K562 (cell line): ENCODE results near the gene CTDSP2. TPM values are rescaled to one million over a fixed set of nuclear protein-coding genes. Genes with fewer than 3 reads are reported as not detected.

Experiments used
- EHMT2 ChIP-seq: fragments of 450-650 bp; IDR thresholded peaks from 2 replicates; pipeline ENCODE4 v1.6.1; 2018; ENCODE audit warnings: antibody characterized with exemption
- ETV5 ChIP-seq: sonication (generic); formaldehyde crosslinking; IDR thresholded peaks from 2 replicates; pipeline ENCODE4 v1.4.0; 2020; ENCODE audit warnings: low read depth, mild to moderate bottlenecking, missing genetic modification reagents
- FOS ChIP-seq: IDR thresholded peaks from 3 replicates; pipeline ENCODE4 v1.6.1; 2011; ENCODE audit not compliant: insufficient read length; ENCODE audit errors: extremely low read depth
- HEY1 ChIP-seq: fragments of 250-450 bp; sonication (Bioruptor Pico); IDR thresholded peaks from 2 replicates; pipeline ENCODE4 v1.5.0; 2020; ENCODE audit warnings: mild to moderate bottlenecking, moderate library complexity, borderline replicate concordance
- HNRNPK ChIP-seq: fragments of 200-400 bp; formaldehyde crosslinking; IDR thresholded peaks from one replicate; pipeline ENCODE4 v1.6.1; 2018; ENCODE audit warnings: mild to moderate bottlenecking, low read depth, low read length; ENCODE audit not compliant: poor library complexity, severe bottlenecking
- ILK ChIP-seq: fragments of 450-650 bp; IDR thresholded peaks from 2 replicates; pipeline ENCODE4 v1.6.1; 2016; ENCODE audit warnings: missing genetic modification characterization, low read depth, mild to moderate bottlenecking, missing compliant biosample characterization, moderate library complexity, borderline replicate concordance
- MNT ChIP-seq, 2 experiments: fragments of 450-650 bp; conservative IDR thresholded peaks; 2 replicates each; pipeline ENCODE4 v1.6.1; 2017; ENCODE audit warnings: mild to moderate bottlenecking in 2 of 2, moderate library complexity in 2 of 2
- NFIC ChIP-seq: fragments of 450-650 bp; IDR thresholded peaks from 2 replicates; pipeline ENCODE4 v1.6.1; 2017; ENCODE audit warnings: mild to moderate bottlenecking, inconsistent platforms
- NFRKB ChIP-seq: fragments of 450-650 bp; IDR thresholded peaks from 2 replicates; pipeline ENCODE4 v1.6.1; 2016; ENCODE audit warnings: low read depth
- NFXL1 ChIP-seq: fragments of 450-650 bp; formaldehyde crosslinking; IDR thresholded peaks from 2 replicates; pipeline ENCODE4 v1.4.0; 2021; ENCODE audit warnings: mild to moderate bottlenecking
- NR2C1 ChIP-seq, 2 experiments: fragments of 450-650 bp; IDR thresholded peaks; 2 replicates each; pipeline ENCODE4 v1.6.1; 2017; ENCODE audit warnings: mild to moderate bottlenecking in 2 of 2, antibody characterized with exemption in 1 of 2, inconsistent platforms in 1 of 2, missing compliant biosample characterization in 1 of 2, missing genetic modification characterization in 1 of 2
- PTTG1 ChIP-seq: fragments of 450-650 bp; IDR thresholded peaks from 2 replicates; pipeline ENCODE4 v1.6.1; 2016; ENCODE audit warnings: low read depth, mild to moderate bottlenecking, missing genetic modification characterization, missing compliant biosample characterization
- TEAD4 ChIP-seq, 2 experiments: sonication (generic) in 1 of 2; formaldehyde crosslinking in 1 of 2; IDR thresholded peaks; 2 replicates each; pipeline versions ENCODE4 v1.6.1 to v1.8.0; 2012 to 2022; ENCODE audit warnings: borderline replicate concordance in 1 of 2, inconsistent platforms in 1 of 2, low read length in 1 of 2, mild to moderate bottlenecking in 1 of 2, missing genetic modification reagents in 1 of 2
- TOE1 ChIP-seq, 2 experiments: fragments of 450-650 bp in 1 of 2; sonication (generic) in 1 of 2; formaldehyde crosslinking in 1 of 2; IDR thresholded peaks; 2 replicates each; pipeline versions ENCODE4 v1.7.1 to v1.8.0; 2016 to 2022; ENCODE audit warnings: borderline replicate concordance in 2 of 2, mild to moderate bottlenecking in 2 of 2, antibody characterized with exemption in 1 of 2, inconsistent platforms in 1 of 2, low read depth in 1 of 2, missing genetic modification reagents in 1 of 2, moderate library complexity in 1 of 2
- YY1 ChIP-seq, 3 experiments: IDR thresholded peaks; 2 replicates each; pipeline ENCODE4 v1.6.1; 2011; ENCODE audit warnings: low read length in 2 of 3, mild to moderate bottlenecking in 2 of 3, moderate library complexity in 2 of 3, borderline replicate concordance in 1 of 3, control low read depth in 1 of 3, low read depth in 1 of 3; ENCODE audit not compliant: insufficient read depth in 3 of 3, insufficient replicate concordance in 2 of 3, control insufficient read depth in 1 of 3, insufficient read length in 1 of 3; ENCODE audit errors: extremely low read depth in 1 of 3
- ZC3H4 ChIP-seq: sonication (generic); formaldehyde crosslinking; IDR thresholded peaks from 2 replicates; pipeline ENCODE4 v1.9.0; 2021; ENCODE audit warnings: missing genetic modification reagents, borderline replicate concordance
- ZNF57 ChIP-seq: fragments of 450-650 bp; formaldehyde crosslinking; IDR thresholded peaks from 2 replicates; pipeline ENCODE4 v1.4.0; 2020; ENCODE audit warnings: mild to moderate bottlenecking, moderate library complexity
- ZNF79 ChIP-seq: fragments of 250-450 bp; sonication (Bioruptor Pico); IDR thresholded peaks from 2 replicates; pipeline ENCODE4 v1.4.0; 2020; ENCODE audit warnings: low read depth, mild to moderate bottlenecking, moderate library complexity
- polyA plus RNA-seq, 8 experiments: library from polyadenylated mRNA; depleted of rRNA in 4 of 8; stranded (reverse) in 5 of 8; unstranded in 3 of 8; fragments of >200 nt; fragmentation: Nextera tagmentation in 2 of 8; fragmentation: Illumina TruSeq in 1 of 8; extraction: Ambion mirVana in 2 of 8; extraction: Trizol in 1 of 8; gene quantifications; 2 replicates each; pipeline versions ENCODE4 v1.2.1 to v1.2.3, GENCODE V29; 2011 to 2014; ENCODE audit warnings: inconsistent platforms in 1 of 8, missing spikeins in 1 of 8
- total RNA-seq, 7 experiments: library from RNA; depleted of rRNA in 6 of 7; stranded (reverse); fragments of >200 nt in 6 of 7; fragmentation: Illumina TruSeq in 2 of 7; extraction: Trizol in 2 of 7; gene quantifications; 2 replicates each; pipeline versions ENCODE4 v1.2.1 to v1.2.3, GENCODE V29; 2011 to 2021; ENCODE audit warnings: low replicate concordance in 1 of 7
- TF ChIP-seq, protein P1 (sequence below): fragments of 250-450 bp; sonication (Bioruptor Pico); IDR thresholded peaks from 2 replicates; pipeline ENCODE4 v1.8.0; 2022; ENCODE audit warnings: inconsistent platforms

CTDSP2 gene
- total and polyA plus RNA-seq, 9 of the 15 experiments (the other 6 are each of a cell fraction or from before 2014, with no cell fraction given), result 20.4 to 108 (median 47.7) TPM

DNA sequence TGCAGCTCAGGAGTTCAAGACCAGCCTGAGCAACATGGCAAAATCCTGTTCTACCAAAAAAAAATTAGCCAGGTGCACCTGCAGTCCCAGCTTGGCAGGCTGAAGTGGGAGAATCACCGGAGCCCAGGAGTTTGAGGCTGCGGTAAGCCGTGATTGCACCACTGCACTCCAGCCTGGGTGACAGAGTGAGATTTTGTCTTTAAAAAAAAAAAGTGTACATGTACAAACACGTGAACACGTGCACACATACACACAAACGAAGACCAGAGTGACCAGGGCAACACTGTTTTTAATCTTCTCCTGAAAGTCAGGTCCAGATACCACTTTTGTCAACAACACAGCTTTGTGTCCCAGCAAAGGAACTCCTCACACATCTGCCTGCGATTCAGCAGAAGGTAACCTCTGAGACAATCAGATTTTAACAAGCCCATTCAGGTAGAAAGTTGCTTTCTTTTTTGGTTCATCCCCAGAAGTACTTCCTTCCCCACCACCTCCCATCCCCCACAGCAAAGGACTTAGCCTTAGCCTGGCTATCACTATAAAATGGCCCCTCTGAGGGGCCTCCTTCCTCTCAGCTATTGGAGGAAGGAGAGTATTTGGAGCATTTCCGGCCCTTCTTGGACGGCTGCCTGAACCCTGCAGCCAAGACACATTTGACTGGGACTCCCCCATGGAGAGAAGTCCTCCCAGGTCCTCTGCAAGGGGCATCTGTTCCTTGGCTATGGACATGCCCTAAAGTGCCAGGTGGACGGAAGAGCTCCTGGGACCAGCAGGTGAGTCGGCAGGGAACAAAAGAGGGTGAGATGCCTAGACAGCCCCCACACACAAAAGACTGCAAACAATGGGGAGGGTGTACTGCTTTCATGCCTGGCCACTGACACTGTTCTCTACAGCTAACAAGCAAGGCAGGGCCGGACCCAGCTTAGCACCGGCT, 9.8 kb downstream of the CTDSP2 start (continued):
- no peak for TF ChIP-seq ZC3H4 (CRISPR knock-in tag)
- TF ChIP-seq TEAD4 (IDR thresholded peaks at IDR 0.05; ENCODE audit: low read length), result peak; percentile 50; the same call in 1 of the 2 replicates
- TF ChIP-seq TEAD4 (CRISPR knock-in tag; IDR thresholded peaks at IDR 0.05; ENCODE audit: borderline replicate concordance), result no peak
- peak; percentile 76 for TF ChIP-seq NFIC
- TF ChIP-seq ILK (tag), result no peak
- TF ChIP-seq FOS, result no peak
- TF ChIP-seq PTTG1 (tag), result no peak
- no peak for TF ChIP-seq NR2C1 (IDR thresholded peaks at IDR 0.05)
- no peak for TF ChIP-seq NR2C1 (tag; IDR thresholded peaks at IDR 0.05)
- TF ChIP-seq, protein P1, sequence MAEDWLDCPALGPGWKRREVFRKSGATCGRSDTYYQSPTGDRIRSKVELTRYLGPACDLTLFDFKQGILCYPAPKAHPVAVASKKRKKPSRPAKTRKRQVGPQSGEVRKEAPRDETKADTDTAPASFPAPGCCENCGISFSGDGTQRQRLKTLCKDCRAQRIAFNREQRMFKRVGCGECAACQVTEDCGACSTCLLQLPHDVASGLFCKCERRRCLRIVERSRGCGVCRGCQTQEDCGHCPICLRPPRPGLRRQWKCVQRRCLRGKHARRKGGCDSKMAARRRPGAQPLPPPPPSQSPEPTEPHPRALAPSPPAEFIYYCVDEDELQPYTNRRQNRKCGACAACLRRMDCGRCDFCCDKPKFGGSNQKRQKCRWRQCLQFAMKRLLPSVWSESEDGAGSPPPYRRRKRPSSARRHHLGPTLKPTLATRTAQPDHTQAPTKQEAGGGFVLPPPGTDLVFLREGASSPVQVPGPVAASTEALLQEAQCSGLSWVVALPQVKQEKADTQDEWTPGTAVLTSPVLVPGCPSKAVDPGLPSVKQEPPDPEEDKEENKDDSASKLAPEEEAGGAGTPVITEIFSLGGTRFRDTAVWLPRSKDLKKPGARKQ (CRISPR knock-in tag), result no peak
- TF ChIP-seq HEY1 (CRISPR knock-in tag), result no peak
- TF ChIP-seq HNRNPK, result no peak
- TF ChIP-seq ZNF79, result no peak
- TF ChIP-seq ZNF57, result no peak
- TF ChIP-seq NFRKB, result no peak
- TF ChIP-seq NFXL1 (CRISPR knock-in tag), result no peak
- TF ChIP-seq EHMT2, result no peak
- TF ChIP-seq TOE1 (IDR thresholded peaks at IDR 0.05; ENCODE audit: borderline replicate concordance), result no peak
- no peak for TF ChIP-seq TOE1 (CRISPR knock-in tag; IDR thresholded peaks at IDR 0.05; ENCODE audit: borderline replicate concordance, low read depth)
- TF ChIP-seq ETV5 (CRISPR knock-in tag), result 0 out of 2 replicates have a peak, but pooled peaks have one; percentile 44
- peak; percentile 37 to 88 (median 55) for TF ChIP-seq YY1 (IDR thresholded peaks at IDR 0.05; ENCODE audit: borderline replicate concordance in 1 of 3, control insufficient read depth in 1 of 3, extremely low read depth in 1 of 3, insufficient read depth in 3 of 3, insufficient read length in 1 of 3, insufficient replicate concordance in 2 of 3, low read depth in 1 of 3, low read length in 2 of 3)
- peak in 1 of 2 experiments; percentile 70; a peak in 3 of 4 replicates for TF ChIP-seq MNT (conservative IDR thresholded peaks at IDR 0.05)
